ENCODE measurements around the gene CRHR1.

GRCh38 chr17:45839442-45839841 lies 55.3 kb downstream of the CRHR1 start:
- TF ChIP-seq CTCF (IDR thresholded peaks at IDR 0.05) (no peak), POLR2A (IDR thresholded peaks at IDR 0.05) (no peak), POLR2AphosphoS5 (IDR thresholded peaks at IDR 0.05) (no peak)

All from upper lobe of left lung (tissue), 4 donors.